ENCODE measurements around the gene PPIE.
A peak's percentile ranks its signal among the peaks of the same experiment; 100 is the strongest.

Gene PPIE

GRCh38 chr1:39738622-39739366, at the start of gene PPIE:
PPIE (plus strand) TSS chr1:39738882; CDS start chr1:39738901, 19 bp downstream.
- DNase-seq, result peak; percentile 89

GRCh38 chr1:39689214-39689613, 49.5 kb upstream of the PPIE start:
- no peak for DNase-seq

DNA sequence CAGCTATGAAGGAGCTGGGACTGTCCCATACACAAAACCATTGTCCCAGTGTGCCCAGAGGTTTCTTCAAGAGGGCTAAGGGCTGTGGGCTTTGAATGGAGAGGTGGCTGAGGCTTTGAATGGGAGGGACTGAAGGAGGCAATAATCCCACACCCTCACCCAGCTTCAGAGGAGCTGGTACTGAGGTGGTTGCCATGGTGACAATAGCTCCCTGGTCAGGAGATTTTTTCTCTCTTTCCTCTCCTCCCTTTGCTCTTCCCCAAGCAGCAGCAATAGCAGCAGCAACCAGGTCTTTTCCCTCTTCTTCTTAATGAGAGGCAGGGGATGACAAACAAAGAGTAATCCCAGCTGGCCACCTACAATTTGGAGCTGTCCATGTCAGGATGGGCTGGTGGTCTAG, 49.0 kb upstream of the PPIE start:
- no peak for DNase-seq

GRCh38 chr1:39690225-39690624, 48.5 kb upstream of the PPIE start:
- DNase-seq, result no peak

GRCh38 chr1:39690794-39691382, 47.8 kb upstream of the PPIE start:
- no peak for DNase-seq

GRCh38 chr1:39691383-39692151, 47.1 kb upstream of the PPIE start, which contains the start of gene HPCAL4:
HPCAL4 (minus strand) TSS chr1:39691433; CDS start chr1:39684603, 6,830 bp downstream.
- DNase-seq, result peak; percentile 90

DNA sequence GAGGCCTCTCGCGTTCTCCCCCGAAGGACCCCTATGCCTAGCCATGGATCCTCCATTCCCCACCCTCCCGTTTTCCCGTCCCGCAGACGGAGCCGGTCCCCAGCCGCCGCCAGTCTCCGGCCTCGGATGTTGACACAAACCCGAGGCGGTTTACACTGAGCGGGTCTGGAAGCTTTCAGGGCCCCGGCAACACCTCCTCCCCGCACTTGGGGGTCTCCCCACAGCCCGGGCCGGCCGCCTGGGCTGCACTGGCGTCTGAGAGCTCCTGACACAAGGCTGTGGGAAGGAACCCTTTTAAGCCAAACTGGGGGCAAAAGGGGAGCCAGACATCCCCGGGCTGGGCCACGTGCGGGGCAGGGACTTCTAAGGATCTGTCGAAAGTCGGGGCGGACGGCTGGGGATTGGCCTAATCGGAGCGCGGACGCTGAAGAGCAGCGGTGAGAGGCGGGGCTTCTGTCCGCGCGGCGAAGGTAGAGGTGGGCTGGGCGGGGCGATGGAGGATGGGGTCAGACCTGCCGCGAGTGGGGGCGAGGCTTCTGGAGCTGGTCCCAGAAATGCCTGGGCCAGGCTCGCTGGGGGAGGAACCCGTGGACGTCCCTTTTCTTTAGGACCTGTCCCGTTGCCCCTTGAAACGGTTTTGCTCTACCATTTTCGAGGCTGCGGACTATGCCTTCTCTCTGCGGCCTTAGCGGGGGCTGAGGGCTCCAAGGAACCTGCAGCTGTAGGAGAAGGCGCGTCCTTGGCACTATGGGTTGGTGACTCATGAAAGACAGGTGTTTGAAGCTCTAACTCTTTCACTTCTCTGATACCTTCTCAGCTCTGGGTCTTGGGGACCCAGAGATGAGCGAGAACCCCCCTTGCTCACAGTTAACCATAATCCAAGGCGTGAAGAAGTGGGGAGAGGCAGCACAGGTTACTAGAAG, 46.3 kb upstream of the PPIE start:
- no peak for DNase-seq

GRCh38 chr1:39694026-39694425, 44.7 kb upstream of the PPIE start:
- no peak for DNase-seq

- DNase-seq, result no peak
Measured at GRCh38 chr1:39695016-39695415, 43.7 kb upstream of the PPIE start.

DNA sequence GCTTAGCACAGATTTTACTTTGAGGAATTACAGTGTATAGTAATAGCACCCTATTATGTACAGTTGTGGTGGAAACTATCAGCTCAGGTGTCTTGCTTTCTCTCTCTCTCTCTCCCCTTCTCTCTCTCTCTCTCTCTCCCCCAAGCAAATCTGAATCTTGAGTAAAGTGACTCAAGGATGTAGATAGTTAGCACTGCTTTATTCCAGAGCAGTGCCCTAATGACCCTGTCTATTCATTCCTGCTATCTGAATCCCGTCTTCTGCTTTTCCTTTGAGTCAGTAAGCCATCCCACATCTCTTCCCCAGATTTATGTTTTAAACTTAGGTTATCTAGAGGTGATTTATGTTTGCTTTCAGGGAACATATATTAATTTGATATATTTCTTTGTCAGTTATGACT, 42.2 kb upstream of the PPIE start:
- no peak for DNase-seq

DNA sequence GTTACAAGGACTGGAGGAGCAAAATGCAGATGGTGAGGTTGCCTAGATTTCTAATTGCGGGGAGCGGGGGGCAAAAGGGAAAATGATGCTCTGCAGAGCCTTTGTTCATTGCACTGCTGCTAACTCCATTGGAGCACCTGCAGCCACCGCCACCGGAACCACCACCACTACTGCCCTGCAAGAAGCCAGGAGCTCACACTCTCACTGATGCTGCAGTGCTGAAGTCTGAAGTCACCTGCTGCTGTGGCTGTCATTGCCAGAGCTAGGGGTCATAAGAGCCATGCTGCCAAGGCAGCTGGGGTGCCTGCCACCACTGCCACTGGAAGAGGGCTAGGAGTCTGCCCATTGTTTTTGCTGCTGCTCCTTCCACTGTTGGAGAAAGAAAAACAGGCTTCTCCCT, 40.1 kb upstream of the PPIE start:
- DNase-seq, result no peak

DNA sequence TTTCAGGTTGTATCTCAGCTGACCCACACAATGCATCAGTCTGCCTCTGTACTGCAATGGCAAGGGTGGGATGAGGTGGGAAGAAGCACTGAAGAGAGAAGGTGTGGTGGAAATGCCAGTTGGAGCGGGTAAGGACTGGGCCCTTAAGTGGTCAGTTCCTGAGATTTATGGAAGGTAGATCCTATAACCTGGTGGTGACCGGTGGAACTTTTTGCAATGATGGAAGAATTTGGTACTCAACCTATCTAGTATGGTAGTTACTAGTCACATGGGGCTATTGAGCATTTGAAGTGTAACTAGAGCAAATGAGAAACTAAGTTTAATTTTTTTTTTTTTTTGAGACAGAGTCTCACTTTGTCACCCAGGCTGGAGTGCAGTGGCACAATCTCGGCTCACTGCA, 39.3 kb upstream of the PPIE start:
- DNase-seq, result no peak

DNA sequence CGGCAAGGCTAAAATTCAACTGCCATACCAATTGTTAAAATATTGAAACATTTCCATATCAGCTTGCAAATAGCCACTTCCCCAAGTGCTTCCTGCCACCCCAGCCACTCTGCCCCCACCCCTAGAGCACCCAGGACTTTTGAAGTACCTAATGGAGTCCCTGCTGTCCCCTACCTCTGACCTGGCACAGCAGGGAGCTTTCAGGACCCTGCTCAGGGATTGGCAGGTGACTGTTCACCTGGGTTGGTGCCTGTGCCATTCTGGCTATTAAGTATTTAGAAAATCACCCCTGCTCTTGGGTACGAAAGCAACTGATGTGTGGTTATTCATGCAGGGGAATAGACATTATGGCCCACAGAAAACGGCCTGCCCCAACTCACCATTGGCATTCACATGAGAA, 38.3 kb upstream of the PPIE start:
- DNase-seq, result no peak

DNA sequence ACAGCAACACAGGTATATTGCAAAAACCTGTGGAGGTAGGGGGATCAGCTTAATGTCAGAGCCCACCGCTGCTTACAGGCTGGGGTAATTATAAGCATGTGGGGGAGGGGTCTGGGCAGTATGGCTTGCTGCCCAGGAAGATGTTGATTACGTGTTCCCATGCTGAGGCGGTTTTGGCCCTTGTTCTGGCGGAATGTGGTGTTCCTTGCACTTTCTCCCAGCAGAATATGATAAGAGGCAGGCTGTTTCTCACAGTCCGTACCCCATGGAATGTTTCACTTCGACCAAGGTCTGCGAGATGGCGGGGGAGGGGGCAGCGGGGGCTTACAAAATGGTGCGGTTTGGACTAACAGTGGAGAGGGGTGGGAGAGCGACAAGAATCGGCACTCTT, 37.6 kb upstream of the PPIE start:
- DNase-seq, result no peak

GRCh38 chr1:39704757-39705156, 33.9 kb upstream of the PPIE start:
- no peak for DNase-seq

DNA sequence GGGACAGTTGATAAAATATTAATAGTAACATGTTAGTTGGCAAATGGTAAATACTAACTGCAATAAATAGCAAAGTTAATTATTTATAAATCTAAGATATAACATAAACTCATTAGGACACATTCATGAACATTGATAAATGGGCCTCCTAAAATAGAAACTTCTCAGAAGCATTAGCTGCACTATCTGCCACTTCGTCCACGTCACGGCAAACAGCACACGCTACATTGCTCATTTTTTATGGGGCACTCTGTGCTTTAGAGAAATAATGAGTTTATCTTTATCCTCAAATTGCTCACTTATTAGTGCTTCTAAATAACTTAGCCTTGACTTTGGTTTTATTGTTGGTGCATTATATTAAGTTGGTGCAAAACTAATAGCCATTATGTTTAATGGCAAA, 31.2 kb upstream of the PPIE start:
- no peak for DNase-seq

DNA sequence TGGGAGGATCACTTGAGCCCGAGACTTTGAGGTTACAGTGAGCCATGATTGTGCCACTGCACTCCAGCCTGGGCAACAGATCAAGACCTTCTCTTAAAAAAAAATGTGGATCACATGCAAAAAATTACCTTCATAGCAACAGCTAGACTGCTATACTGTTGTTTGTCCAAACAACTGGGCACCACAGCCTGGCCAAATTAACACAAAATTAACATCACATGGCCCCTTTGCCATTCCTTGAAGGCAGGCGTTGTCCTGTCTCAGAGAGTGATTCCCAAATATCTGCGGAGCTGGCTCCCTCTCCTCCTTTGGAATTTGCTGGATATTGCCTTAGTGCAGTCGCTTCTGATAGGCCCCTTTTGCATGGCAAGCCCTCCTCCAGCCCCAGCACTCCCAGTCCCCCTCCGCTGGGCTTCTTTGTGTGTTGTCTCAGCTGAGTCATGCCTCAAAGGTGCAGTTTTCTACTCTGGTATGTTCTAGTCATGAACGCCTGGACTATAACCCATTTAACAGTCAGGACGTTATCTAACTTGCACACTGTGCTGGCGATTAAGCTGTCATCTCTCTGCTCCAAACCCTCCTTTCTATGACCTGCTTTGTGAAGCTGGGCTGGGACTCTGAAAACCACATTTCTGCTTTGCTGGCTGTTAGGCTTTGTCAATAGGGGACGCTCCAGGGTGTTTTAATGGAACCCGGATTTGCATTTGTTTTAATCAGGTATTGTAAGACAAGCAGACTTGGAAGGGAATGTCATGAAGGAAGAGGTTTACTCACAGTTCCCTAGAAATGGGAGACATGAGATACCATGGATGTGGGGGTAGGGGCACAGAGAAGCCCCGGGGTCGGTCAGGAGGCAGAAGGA, 27.3 kb upstream of the PPIE start:
- DNase-seq, result no peak

DNA sequence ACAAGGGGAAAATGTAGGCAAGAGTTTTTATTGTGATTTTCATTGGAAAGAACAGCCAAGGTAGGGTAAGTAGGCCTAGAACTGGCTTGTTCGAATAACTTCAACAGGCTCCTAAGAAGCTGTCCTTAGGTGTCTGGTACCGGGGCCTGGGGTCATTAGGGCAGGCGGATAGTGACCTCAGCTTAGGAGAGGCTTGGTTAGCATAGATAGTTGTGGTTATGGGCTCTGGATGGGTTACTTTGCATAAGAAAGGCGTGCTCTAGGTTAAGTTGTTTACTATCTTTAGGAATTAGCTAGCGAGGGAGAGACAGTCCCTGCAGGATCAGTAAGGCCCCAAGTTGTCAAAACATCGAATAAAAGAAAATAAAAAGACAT, 26.7 kb upstream of the PPIE start:
- DNase-seq, result no peak

GRCh38 chr1:39713557-39713956, 25.1 kb upstream of the PPIE start:
- DNase-seq, result no peak

GRCh38 chr1:39717809-39718208, 20.9 kb upstream of the PPIE start:
- DNase-seq, result no peak

- DNase-seq, result no peak
Measured at GRCh38 chr1:39720094-39720999, 18.3 kb upstream of the PPIE start.
